Astrocyte (in vitro differentiated cells and primary cell): ENCODE measurements around the gene C1S. TPM values are rescaled to one million over a fixed set of nuclear protein-coding genes. Genes with fewer than 3 reads are reported as not detected.

Experiments
- DNase-seq: peaks from one replicate; pipeline ENCODE4 v3.0.0-alpha.2; 2010; ENCODE audit warnings: low read depth
- FAIRE-seq: peaks from 2 replicates; lab custom pipeline; 2011; peaks lifted over from hg19 to GRCh38; lab: Jason Lieb, UNC
- H2AFZ ChIP-seq: 2 replicates; pipeline ENCODE4 v1.6.0; 2012; ENCODE audit warnings: low read depth, low read length, inconsistent platforms
- H3K27ac ChIP-seq: 2 replicates; pipeline ENCODE4 v1.5.1; 2011; ENCODE audit warnings: low read depth, low read length, inconsistent platforms
- H3K27me3 ChIP-seq: 2 replicates; pipeline ENCODE4 v1.6.0; 2011; ENCODE audit warnings: low read length, inconsistent platforms; ENCODE audit not compliant: insufficient read depth
- H3K36me3 ChIP-seq: 2 replicates; pipeline ENCODE4 v1.5.1; 2011; ENCODE audit warnings: low read length, inconsistent platforms; ENCODE audit not compliant: insufficient read depth
- H3K4me1 ChIP-seq: 2 replicates; pipeline ENCODE4 v1.5.1; 2011; ENCODE audit warnings: low read length, inconsistent platforms; ENCODE audit not compliant: insufficient read depth
- H3K4me2 ChIP-seq: 2 replicates; pipeline ENCODE4 v1.6.0; 2012; ENCODE audit warnings: low read length, inconsistent platforms
- H3K4me3 ChIP-seq: 2 replicates; pipeline ENCODE4 v1.5.1; 2011; ENCODE audit warnings: low read depth, mild to moderate bottlenecking, low read length, inconsistent platforms; ENCODE audit not compliant: insufficient read depth
- H3K79me2 ChIP-seq: 2 replicates; pipeline ENCODE4 v1.6.0; 2012; ENCODE audit warnings: mild to moderate bottlenecking, low read length, inconsistent platforms; ENCODE audit not compliant: insufficient read depth
- H3K9ac ChIP-seq: 2 replicates; pipeline ENCODE4 v1.6.0; 2012; ENCODE audit warnings: mild to moderate bottlenecking, low read length, inconsistent platforms
- H3K9me3 ChIP-seq: 2 replicates; pipeline ENCODE4 v1.5.1; 2012; ENCODE audit warnings: low read depth, mild to moderate bottlenecking, low read length, inconsistent platforms; ENCODE audit not compliant: insufficient read depth
- H4K20me1 ChIP-seq: 2 replicates; pipeline ENCODE4 v1.6.0; 2012; ENCODE audit warnings: low read length, inconsistent platforms; ENCODE audit not compliant: insufficient read depth
- H3K27ac Mint-ChIP-seq: one replicate; pipeline ENCODE4 v1.8.0; 2021; ENCODE audit warnings: mild to moderate bottlenecking, mixed read lengths; ENCODE audit not compliant: unreplicated experiment
- H3K27me3 Mint-ChIP-seq: one replicate; pipeline ENCODE4 v1.8.0; 2021; ENCODE audit warnings: low read depth, mixed read lengths; ENCODE audit not compliant: unreplicated experiment
- H3K36me3 Mint-ChIP-seq: one replicate; pipeline ENCODE4 v1.8.0; 2021; ENCODE audit warnings: low read depth, mixed read lengths; ENCODE audit not compliant: unreplicated experiment
- H3K4me1 Mint-ChIP-seq: one replicate; pipeline ENCODE4 v1.8.0; 2021; ENCODE audit warnings: low read depth, mixed read lengths; ENCODE audit not compliant: unreplicated experiment
- H3K4me3 Mint-ChIP-seq: one replicate; pipeline ENCODE4 v1.8.0; 2021; ENCODE audit warnings: mild to moderate bottlenecking, moderate library complexity, mixed read lengths; ENCODE audit not compliant: unreplicated experiment
- H3K9me3 Mint-ChIP-seq: one replicate; pipeline ENCODE4 v1.8.0; 2021; ENCODE audit warnings: mild to moderate bottlenecking, mixed read lengths; ENCODE audit not compliant: unreplicated experiment
- CTCF ChIP-seq: IDR thresholded peaks from 2 replicates; pipeline ENCODE4 v1.5.1; 2011; ENCODE audit warnings: low read depth, mild to moderate bottlenecking, inconsistent platforms, low read length, moderate library complexity; ENCODE audit not compliant: insufficient read depth
- EZH2 ChIP-seq: IDR thresholded peaks from 2 replicates; pipeline ENCODE4 v1.6.1; 2012; ENCODE audit warnings: mild to moderate bottlenecking, low read length, inconsistent platforms; ENCODE audit not compliant: insufficient read depth
- total RNA-seq: library from RNA; stranded (reverse); gene quantifications from 2 replicates; pipeline ENCODE4 v1.2.1, GENCODE V29; 2021

The C1S gene
- total RNA-seq, 1 donor from 2014 or later, result 5.2 TPM

- DNase-seq (no peak), FAIRE-seq (no peak)
- Mint-ChIP-seq H3K4me3 (no peak overlapping the region), H3K27me3 (peaks cover 41% of the 10 kb centered on the region), H3K27ac (no peak overlapping the region), H3K4me1 (no peaks in the 10 kb centered on the region), H3K36me3 (peaks cover 11% of the 10 kb centered on the region), H3K9me3 (no peaks in the 10 kb centered on the region)
- H3K4me2 ChIP-seq, result no peak overlapping the region
- H3K9me3 ChIP-seq, result no peaks in the 10 kb centered on the region
- H2AFZ ChIP-seq, result no peak overlapping the region
- H3K36me3 ChIP-seq, result no peaks in the 10 kb centered on the region
- no peak overlapping the region for H3K9ac ChIP-seq
- H3K79me2 ChIP-seq, result no peaks in the 10 kb centered on the region
- H3K4me3 ChIP-seq, result no peak overlapping the region
- TF ChIP-seq CTCF (no peak), EZH2 (no peak)
- H3K4me1 ChIP-seq, result no peaks in the 10 kb centered on the region
- no peak overlapping the region for H3K27ac ChIP-seq
- H4K20me1 ChIP-seq, result no peaks in the 10 kb centered on the region
- no peaks in the 10 kb centered on the region for H3K27me3 ChIP-seq
Measured at GRCh38 chr12:7118881-7119280, 58.4 kb downstream of the C1S start.

GRCh38 chr12:7120166-7120565 is 59.6 kb downstream of the C1S start:
- H3K9me3 Mint-ChIP-seq, result no peaks in the 10 kb centered on the region
- Histone ChIP-seq H3K27ac (no peak overlapping the region), H3K9me3 (no peaks in the 10 kb centered on the region), H3K36me3 (no peaks in the 10 kb centered on the region), H3K4me2 (no peak overlapping the region), H2AFZ (no peak overlapping the region), H3K4me1 (no peaks in the 10 kb centered on the region), H4K20me1 (no peaks in the 10 kb centered on the region), H3K9ac (no peak overlapping the region), H3K27me3 (no peaks in the 10 kb centered on the region), H3K79me2 (no peaks in the 10 kb centered on the region), H3K4me3 (no peak overlapping the region)
- peaks cover 46% of the 10 kb centered on the region for H3K27me3 Mint-ChIP-seq
- H3K4me3 Mint-ChIP-seq, result no peak overlapping the region
- FAIRE-seq (no peak), DNase-seq (no peak)
- H3K27ac Mint-ChIP-seq, result no peak overlapping the region
- H3K4me1 Mint-ChIP-seq, result no peaks in the 10 kb centered on the region
- TF ChIP-seq CTCF (no peak), EZH2 (no peak)
- H3K36me3 Mint-ChIP-seq, result peaks cover 8% of the 10 kb centered on the region

Other genes with a start within 250 kb of the C1S start
- gene GPR162, start 238.9 kb upstream of the C1S start, total RNA-seq, result 6.0 and 6.2 TPM in 2 replicates
- gene P3H3, start 232.3 kb upstream of the C1S start, total RNA-seq, result 101 and 123 TPM in 2 replicates
- gene GNB3, start 219.8 kb upstream of the C1S start, total RNA-seq, result 14.5 and 16.6 TPM in 2 replicates
- 2.3 and 3.2 TPM in 2 replicates for gene CDCA3, start 209.4 kb upstream of the C1S start, total RNA-seq
- gene USP5, start 208.6 kb upstream of the C1S start, total RNA-seq, result 144 and 146 TPM in 2 replicates
- gene TPI1, start 193.2 kb upstream of the C1S start, total RNA-seq, result 722 and 791 TPM in 2 replicates
- 4.9 and 6.2 TPM in 2 replicates for gene SPSB2, start 187.4 kb upstream of the C1S start, total RNA-seq
- gene LRRC23, start 155.9 kb upstream of the C1S start, total RNA-seq, result 5.0 and 5.2 TPM in 2 replicates
- gene ENO2, start 146.1 kb upstream of the C1S start, total RNA-seq, result 46.4 and 47.7 TPM in 2 replicates
- 94.9 and 97.8 TPM in 2 replicates for gene ATN1, start 132.8 kb upstream of the C1S start, total RNA-seq
- gene RNU7-1, start 116.9 kb upstream of the C1S start, total RNA-seq, result not detected in 2 replicates
- 117 and 123 TPM in 2 replicates for gene C12orf57, start 116.7 kb upstream of the C1S start, total RNA-seq
- 5.2 and 8.9 TPM in 2 replicates for gene PTPN6, start 109.4 kb upstream of the C1S start, total RNA-seq
- gene PHB2, start 90.1 kb upstream of the C1S start, total RNA-seq, result 171 and 176 TPM in 2 replicates
- gene EMG1, start 89.8 kb upstream of the C1S start, total RNA-seq, result 38.6 and 39.1 TPM in 2 replicates
- 26.2 and 27.6 TPM in 2 replicates for gene LPCAT3, start 42.2 kb upstream of the C1S start, total RNA-seq
- 0.86 and 1.6 TPM in 2 replicates for gene C1R, start 31.7 kb downstream of the C1S start, total RNA-seq
- gene C1RL, start 48.5 kb downstream of the C1S start, total RNA-seq, result 11.0 and 12.1 TPM in 2 replicates
- gene RBP5, start 68.2 kb downstream of the C1S start, total RNA-seq, result not detected in 2 replicates
- gene CLSTN3, start 69.7 kb downstream of the C1S start, total RNA-seq, result 26.7 and 29.6 TPM in 2 replicates
- gene PEX5, start 129.0 kb downstream of the C1S start, total RNA-seq, result 21.5 and 22.5 TPM in 2 replicates
- not detected in 2 replicates for gene ACSM4, start 243.4 kb downstream of the C1S start, total RNA-seq